Neutrophil (primary cell): ENCODE results near the gene SUPT4H1.

Experiments
- H3K27ac ChIP-seq: fragments of 200-600 bp; sonication (generic); 2 replicates; pipeline ENCODE4 v1.5.1; 2016; ENCODE audit warnings: mild to moderate bottlenecking, moderate library complexity
- H3K27me3 ChIP-seq: fragments of 200-600 bp; sonication (generic); 2 replicates; pipeline ENCODE4 v1.6.0; 2016; ENCODE audit warnings: mild to moderate bottlenecking
- H3K36me3 ChIP-seq: fragments of 200-600 bp; sonication (generic); 2 replicates; pipeline ENCODE4 v1.5.1; 2017
- H3K4me1 ChIP-seq, 2 experiments: fragments of 200-600 bp in 1 of 2; sonication (generic) in 1 of 2; 1 replicate in 1 of 2; 2 replicates in 1 of 2; pipeline versions ENCODE4 v1.5.1 to v1.6.1; 2013 to 2016; ENCODE audit warnings: low read depth in 1 of 2, low read length in 1 of 2, mild to moderate bottlenecking in 1 of 2, moderate library complexity in 1 of 2; ENCODE audit not compliant: control insufficient read depth in 1 of 2, insufficient read depth in 1 of 2
- H3K4me3 ChIP-seq, 2 experiments: fragments of 200-600 bp in 1 of 2; sonication (generic) in 1 of 2; 1 replicate in 1 of 2; 2 replicates in 1 of 2; pipeline ENCODE4 v1.5.1; 2013 to 2016; ENCODE audit warnings: low read depth in 1 of 2, low read length in 1 of 2, mild to moderate bottlenecking in 1 of 2, moderate library complexity in 1 of 2
- H3K9me3 ChIP-seq: fragments of 200-600 bp; sonication (generic); 2 replicates; pipeline ENCODE4 v1.5.1; 2016
- CTCF ChIP-seq: fragments of 200-600 bp; sonication (generic); IDR thresholded peaks from 2 replicates; pipeline ENCODE4 v1.5.1; 2016; ENCODE audit warnings: antibody characterized with exemption

Gene SUPT4H1

GRCh38 chr17:58333736-58334207, 18.2 kb downstream of the SUPT4H1 start:
- Histone ChIP-seq H3K27ac (peak overlapping the region; percentile 100), H3K9me3 (no peaks in the 10 kb centered on the region), H3K27me3 (no peaks in the 10 kb centered on the region), H3K4me3 (peak overlapping the region; percentile 86 to 95), H3K36me3 (peaks cover 20% of the 10 kb centered on the region), H3K4me1 (peaks cover 81 to 82% of the 10 kb centered on the region in 2 experiments)
- no peak for TF ChIP-seq CTCF

- no peaks in the 10 kb centered on the region for H3K9me3 ChIP-seq
- peak overlapping the region; percentile 86 to 95 for H3K4me3 ChIP-seq
- H3K36me3 ChIP-seq, result peaks cover 20% of the 10 kb centered on the region
- H3K27me3 ChIP-seq, result no peaks in the 10 kb centered on the region
- peaks cover 81 to 82% of the 10 kb centered on the region in 2 experiments for H3K4me1 ChIP-seq
- no peak for TF ChIP-seq CTCF
- peak overlapping the region; percentile 100 for H3K27ac ChIP-seq
Measured at GRCh38 chr17:58332778-58333735, 18.9 kb downstream of the SUPT4H1 start.

- peaks cover 20% of the 10 kb centered on the region for H3K36me3 ChIP-seq
- H3K27me3 ChIP-seq, result no peaks in the 10 kb centered on the region
- H3K4me3 ChIP-seq, result peak overlapping the region; percentile 86 to 95
- no peaks in the 10 kb centered on the region for H3K9me3 ChIP-seq
- peaks cover 81 to 84% of the 10 kb centered on the region in 2 experiments for H3K4me1 ChIP-seq
- peak overlapping the region; percentile 100 for H3K27ac ChIP-seq
- TF ChIP-seq CTCF, result peak; percentile 22
Measured at GRCh38 chr17:58331815-58332777, 19.9 kb downstream of the SUPT4H1 start.

GRCh38 chr17:58330997-58331814, 20.8 kb downstream of the SUPT4H1 start:
- H3K27ac ChIP-seq, result peak overlapping the region; percentile 100
- peaks cover 20% of the 10 kb centered on the region for H3K36me3 ChIP-seq
- peak overlapping the region; percentile 86 to 95 for H3K4me3 ChIP-seq
- H3K9me3 ChIP-seq, result no peaks in the 10 kb centered on the region
- peaks cover 81 to 84% of the 10 kb centered on the region in 2 experiments for H3K4me1 ChIP-seq
- H3K27me3 ChIP-seq, result no peaks in the 10 kb centered on the region
- no peak for TF ChIP-seq CTCF
